GM19455 (cell line): ENCODE data around the gene RFPL1.
"Not testable (repeated sequence)": the region's sequence is repeated elsewhere in the genome, so short reads cannot be mapped to it uniquely, and the experiment has no call there.

Experiments
- ATAC-seq: cut with Tn5 transposase; IDR thresholded peaks from one replicate; pipeline ENCODE4 v1.9.1; 2021; ENCODE audit not compliant: unreplicated experiment

The RFPL1 gene

GRCh38 chr22:29477723-29478318 lies 39.4 kb downstream of the RFPL1 start:
- no peak for ATAC-seq

GRCh38 chr22:29478326-29479276 lies 40.2 kb downstream of the RFPL1 start:
- ATAC-seq = no peak

GRCh38 chr22:29479417-29480261 lies 41.3 kb downstream of the RFPL1 start, which contains the start of gene NEFH:
Gene NEFH (plus strand): TSS chr22:29480218. CDS start chr22:29480263, 45 bp downstream.
- ATAC-seq = no peak

GRCh38 chr22:29480262-29480511 lies 41.8 kb downstream of the RFPL1 start:
- ATAC-seq = no peak

- ATAC-seq = no peak
Observed at GRCh38 chr22:29480512-29481264, 42.3 kb downstream of the RFPL1 start.

GRCh38 chr22:29481265-29482000 lies 43.0 kb downstream of the RFPL1 start:
- ATAC-seq = no peak

GRCh38 chr22:29482253-29482652 lies 43.9 kb downstream of the RFPL1 start:
- ATAC-seq = no peak

GRCh38 chr22:29482726-29483125 lies 44.3 kb downstream of the RFPL1 start:
- no peak for ATAC-seq

- no peak for ATAC-seq
Observed at GRCh38 chr22:29483254-29483653, 44.9 kb downstream of the RFPL1 start.

- no peak for ATAC-seq
Observed at GRCh38 chr22:29484642-29485041, 46.3 kb downstream of the RFPL1 start.

GRCh38 chr22:29485448-29485847 lies 47.1 kb downstream of the RFPL1 start:
- ATAC-seq = no peak

GRCh38 chr22:29487426-29487986 lies 49.1 kb downstream of the RFPL1 start:
- ATAC-seq = no peak

- ATAC-seq = not testable (repeated sequence)
Observed at GRCh38 chr22:29489127-29489780, 50.9 kb downstream of the RFPL1 start.

- no peak for ATAC-seq
Observed at GRCh38 chr22:29491012-29491411, 52.6 kb downstream of the RFPL1 start.
